ENCODE measurements around the gene PTX4.

DNA sequence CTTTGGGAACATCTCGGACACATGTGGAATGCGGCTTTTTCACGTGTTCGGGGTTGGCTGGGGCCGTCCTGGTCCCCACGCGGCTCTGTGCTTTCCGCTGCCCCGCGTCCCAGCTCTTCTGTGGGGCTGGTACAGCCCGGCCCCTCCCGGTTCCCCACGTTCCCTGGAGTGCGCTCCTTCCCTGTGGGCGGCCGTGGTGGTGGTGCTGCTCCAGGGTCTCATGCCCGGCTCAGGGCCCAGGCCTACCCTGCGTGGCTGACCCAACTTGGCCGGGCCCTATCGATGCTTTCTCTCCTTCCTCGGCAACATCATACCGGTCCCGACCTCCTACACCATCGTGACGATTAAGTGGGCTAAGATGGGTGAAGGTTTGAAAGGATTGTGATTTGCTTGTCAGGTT lies 7.7 kb upstream of the PTX4 start:
- TF ChIP-seq, protein P1, sequence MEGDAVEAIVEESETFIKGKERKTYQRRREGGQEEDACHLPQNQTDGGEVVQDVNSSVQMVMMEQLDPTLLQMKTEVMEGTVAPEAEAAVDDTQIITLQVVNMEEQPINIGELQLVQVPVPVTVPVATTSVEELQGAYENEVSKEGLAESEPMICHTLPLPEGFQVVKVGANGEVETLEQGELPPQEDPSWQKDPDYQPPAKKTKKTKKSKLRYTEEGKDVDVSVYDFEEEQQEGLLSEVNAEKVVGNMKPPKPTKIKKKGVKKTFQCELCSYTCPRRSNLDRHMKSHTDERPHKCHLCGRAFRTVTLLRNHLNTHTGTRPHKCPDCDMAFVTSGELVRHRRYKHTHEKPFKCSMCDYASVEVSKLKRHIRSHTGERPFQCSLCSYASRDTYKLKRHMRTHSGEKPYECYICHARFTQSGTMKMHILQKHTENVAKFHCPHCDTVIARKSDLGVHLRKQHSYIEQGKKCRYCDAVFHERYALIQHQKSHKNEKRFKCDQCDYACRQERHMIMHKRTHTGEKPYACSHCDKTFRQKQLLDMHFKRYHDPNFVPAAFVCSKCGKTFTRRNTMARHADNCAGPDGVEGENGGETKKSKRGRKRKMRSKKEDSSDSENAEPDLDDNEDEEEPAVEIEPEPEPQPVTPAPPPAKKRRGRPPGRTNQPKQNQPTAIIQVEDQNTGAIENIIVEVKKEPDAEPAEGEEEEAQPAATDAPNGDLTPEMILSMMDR (IDR thresholded peaks at IDR 0.05; ENCODE audit: low read depth, low read length, missing input control): no peak
- TF ChIP-seq JUND (IDR thresholded peaks at IDR 0.05) (no peak), RXRA (IDR thresholded peaks at IDR 0.05) (no peak), RAD21 (IDR thresholded peaks at IDR 0.05) (no peak), YY1 (IDR thresholded peaks at IDR 0.05) (no peak), GABPA (IDR thresholded peaks at IDR 0.05 in 1 of 2, conservative IDR thresholded peaks at IDR 0.05 in 1 of 2) (no peak), SP1 (IDR thresholded peaks at IDR 0.05) (no peak)
- TF ChIP-seq, protein P2, sequence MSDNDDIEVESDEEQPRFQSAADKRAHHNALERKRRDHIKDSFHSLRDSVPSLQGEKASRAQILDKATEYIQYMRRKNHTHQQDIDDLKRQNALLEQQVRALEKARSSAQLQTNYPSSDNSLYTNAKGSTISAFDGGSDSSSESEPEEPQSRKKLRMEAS (IDR thresholded peaks at IDR 0.05): no peak
- TF ChIP-seq, protein P3, sequence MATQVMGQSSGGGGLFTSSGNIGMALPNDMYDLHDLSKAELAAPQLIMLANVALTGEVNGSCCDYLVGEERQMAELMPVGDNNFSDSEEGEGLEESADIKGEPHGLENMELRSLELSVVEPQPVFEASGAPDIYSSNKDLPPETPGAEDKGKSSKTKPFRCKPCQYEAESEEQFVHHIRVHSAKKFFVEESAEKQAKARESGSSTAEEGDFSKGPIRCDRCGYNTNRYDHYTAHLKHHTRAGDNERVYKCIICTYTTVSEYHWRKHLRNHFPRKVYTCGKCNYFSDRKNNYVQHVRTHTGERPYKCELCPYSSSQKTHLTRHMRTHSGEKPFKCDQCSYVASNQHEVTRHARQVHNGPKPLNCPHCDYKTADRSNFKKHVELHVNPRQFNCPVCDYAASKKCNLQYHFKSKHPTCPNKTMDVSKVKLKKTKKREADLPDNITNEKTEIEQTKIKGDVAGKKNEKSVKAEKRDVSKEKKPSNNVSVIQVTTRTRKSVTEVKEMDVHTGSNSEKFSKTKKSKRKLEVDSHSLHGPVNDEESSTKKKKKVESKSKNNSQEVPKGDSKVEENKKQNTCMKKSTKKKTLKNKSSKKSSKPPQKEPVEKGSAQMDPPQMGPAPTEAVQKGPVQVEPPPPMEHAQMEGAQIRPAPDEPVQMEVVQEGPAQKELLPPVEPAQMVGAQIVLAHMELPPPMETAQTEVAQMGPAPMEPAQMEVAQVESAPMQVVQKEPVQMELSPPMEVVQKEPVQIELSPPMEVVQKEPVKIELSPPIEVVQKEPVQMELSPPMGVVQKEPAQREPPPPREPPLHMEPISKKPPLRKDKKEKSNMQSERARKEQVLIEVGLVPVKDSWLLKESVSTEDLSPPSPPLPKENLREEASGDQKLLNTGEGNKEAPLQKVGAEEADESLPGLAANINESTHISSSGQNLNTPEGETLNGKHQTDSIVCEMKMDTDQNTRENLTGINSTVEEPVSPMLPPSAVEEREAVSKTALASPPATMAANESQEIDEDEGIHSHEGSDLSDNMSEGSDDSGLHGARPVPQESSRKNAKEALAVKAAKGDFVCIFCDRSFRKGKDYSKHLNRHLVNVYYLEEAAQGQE (IDR thresholded peaks at IDR 0.05): no peak

Data from liver (tissue), 3 donors.